Stimulated activated CD4-positive, alpha-beta T cell treated with anti-CD3 and anti-CD28 coated beads, TNF-alpha, amount 100 ng/mL, for 24 hours (primary cell): Measurements from ENCODE around the gene CNIH3.

Source experiments
- DNase-seq, 3 experiments: peaks; one replicate each; pipeline ENCODE4 v3.0.0-alpha.2; 2020; ENCODE audit warnings: low read depth in 3 of 3

CNIH3 gene

GRCh38 chr1:224616756-224617409 lies 766 bp downstream of the CNIH3 start:
- DNase-seq, result no peak

- DNase-seq, result no peak
These were observed 1.6 kb downstream of the CNIH3 start for GRCh38 chr1:224617410-224618355.

GRCh38 chr1:224619209-224619608 lies 3.1 kb downstream of the CNIH3 start:
- no peak for DNase-seq

- DNase-seq, result no peak
These were observed 4.0 kb downstream of the CNIH3 start for GRCh38 chr1:224620105-224620504.

- no peak for DNase-seq
These were observed 5.9 kb downstream of the CNIH3 start for GRCh38 chr1:224621813-224622682.

DNA sequence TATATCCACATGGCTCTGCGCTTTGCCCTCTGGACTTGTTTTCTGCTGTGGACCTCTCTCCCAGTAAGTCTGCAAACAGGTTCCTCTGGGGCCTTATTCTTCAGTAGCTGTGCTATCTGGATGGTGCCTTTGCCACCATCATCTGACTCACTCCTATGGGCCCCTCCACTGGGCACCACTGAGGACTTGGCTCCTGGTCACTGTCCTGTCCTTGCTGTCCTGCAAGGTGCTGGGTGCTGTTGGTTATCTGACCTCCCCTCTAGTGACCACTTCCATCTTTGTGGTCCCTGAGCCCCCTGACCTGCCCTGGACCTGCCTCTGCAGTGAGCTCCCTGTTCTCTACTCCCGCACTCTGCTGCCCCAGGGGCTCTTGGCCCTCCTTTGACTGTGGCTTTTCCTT lies 6.7 kb downstream of the CNIH3 start:
- DNase-seq, result no peak

DNA sequence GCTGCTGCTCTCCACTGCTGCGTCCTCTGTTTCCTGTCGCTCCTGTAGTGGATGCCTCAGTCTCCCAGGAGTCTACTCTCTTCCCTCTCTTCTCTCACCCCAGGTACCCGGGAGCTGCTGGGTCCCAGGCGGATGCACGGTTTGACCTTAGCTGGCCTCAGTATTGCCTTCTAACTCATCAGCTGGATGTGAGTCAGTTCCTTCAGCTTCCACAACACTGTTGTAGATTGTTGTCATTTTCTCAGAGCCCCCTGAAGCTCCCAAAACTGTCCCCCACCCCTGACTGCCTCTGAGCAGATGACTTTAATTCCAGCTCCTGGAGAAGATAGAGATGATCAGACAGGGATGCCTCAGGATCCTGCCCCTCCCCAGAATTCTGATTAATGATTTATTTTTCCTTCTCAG lies 7.2 kb downstream of the CNIH3 start:
- DNase-seq, result no peak

- peak; percentile 25 to 51 (median 43) for DNase-seq
These were observed 7.7 kb downstream of the CNIH3 start for GRCh38 chr1:224623743-224624333.

- DNase-seq, result no peak
These were observed 8.3 kb downstream of the CNIH3 start for GRCh38 chr1:224624432-224624831.

DNA sequence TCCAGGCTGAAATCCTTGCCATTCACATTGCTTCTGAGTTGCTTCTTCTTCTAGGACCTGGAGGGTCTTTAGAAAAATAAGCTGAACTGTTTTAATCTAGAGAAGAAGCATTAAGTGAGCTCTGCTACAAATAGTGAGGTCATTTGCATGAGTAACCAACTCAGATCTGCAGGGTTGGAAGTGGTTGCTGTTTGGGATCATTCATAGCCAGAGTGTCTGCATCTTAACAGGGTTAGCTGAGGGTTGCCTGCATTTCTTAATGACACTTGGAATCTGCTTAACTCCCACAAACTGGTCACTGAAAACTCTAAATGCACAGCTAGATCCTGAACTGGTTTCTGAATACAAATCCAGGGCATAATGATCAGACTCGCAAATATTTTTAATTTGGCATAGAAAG lies 9.9 kb downstream of the CNIH3 start:
- DNase-seq, result no peak

DNA sequence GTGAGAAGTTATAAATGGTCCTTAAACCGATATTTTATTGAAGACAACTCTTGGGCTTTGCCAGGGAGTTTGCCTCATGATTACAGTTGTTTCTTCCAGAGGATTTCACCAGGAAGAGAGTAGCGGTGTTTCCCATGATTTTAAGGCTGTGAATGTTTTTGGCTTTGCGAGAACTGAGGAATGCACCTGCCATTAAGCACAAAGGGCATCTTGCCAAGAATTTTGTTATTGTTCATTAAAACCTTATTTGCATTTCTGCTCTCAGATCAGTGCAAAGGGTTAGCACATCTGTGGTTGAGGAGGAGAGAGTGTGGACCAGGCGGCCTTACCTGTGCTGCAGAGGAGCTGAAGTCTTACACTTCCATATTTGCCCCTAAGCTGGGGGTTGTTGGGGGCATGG lies 13.8 kb downstream of the CNIH3 start:
- no peak for DNase-seq

GRCh38 chr1:224631462-224632115 lies 15.5 kb downstream of the CNIH3 start:
- DNase-seq, result no peak

DNA sequence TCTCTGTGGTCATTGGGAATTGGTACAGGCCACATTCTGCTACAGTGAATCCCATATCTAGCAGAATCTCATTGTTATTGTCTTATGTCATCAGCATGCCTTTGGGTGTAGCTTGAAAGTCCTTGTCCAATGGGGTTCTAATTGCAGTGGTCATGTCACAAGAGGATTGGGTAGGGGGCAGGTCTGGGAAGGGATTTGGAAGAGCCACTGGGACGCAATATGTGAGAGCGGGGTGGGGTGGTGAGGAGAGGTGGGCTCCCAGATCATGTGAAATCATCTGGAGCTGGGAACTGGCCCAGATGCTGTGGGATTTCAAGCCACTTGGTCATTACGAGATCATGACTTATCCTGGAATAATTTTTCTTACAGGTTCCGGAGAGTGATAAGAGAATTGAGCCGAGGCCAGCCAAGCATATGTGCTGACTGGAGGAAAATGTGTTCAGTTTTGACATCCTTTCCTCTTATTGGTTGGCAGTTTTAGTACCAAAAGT lies 16.3 kb downstream of the CNIH3 start:
- DNase-seq, result no peak

- DNase-seq, result no peak
These were observed 16.8 kb downstream of the CNIH3 start for GRCh38 chr1:224632921-224633321.

DNA sequence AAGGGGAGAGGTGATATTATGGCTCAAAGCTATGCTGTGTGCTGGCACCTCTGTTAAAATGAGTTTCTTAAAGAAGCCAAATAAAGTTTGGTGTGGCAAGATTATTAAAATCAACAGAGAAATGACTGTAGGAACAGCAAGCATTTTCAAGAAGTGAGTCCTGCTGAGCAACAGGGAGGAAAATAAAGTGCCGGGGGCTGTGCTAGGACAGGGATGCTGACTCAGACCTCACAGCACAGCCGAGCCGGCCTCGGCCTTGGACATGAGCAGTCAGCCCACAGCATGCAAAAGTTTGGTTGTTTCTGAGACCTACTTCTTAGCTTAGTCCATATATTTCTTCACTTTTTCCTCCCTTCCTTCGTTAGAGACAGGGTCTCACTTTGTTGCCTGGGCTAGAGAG lies 19.2 kb downstream of the CNIH3 start:
- DNase-seq, result no peak

GRCh38 chr1:224637515-224637914 lies 21.4 kb downstream of the CNIH3 start:
- DNase-seq, result no peak

DNA sequence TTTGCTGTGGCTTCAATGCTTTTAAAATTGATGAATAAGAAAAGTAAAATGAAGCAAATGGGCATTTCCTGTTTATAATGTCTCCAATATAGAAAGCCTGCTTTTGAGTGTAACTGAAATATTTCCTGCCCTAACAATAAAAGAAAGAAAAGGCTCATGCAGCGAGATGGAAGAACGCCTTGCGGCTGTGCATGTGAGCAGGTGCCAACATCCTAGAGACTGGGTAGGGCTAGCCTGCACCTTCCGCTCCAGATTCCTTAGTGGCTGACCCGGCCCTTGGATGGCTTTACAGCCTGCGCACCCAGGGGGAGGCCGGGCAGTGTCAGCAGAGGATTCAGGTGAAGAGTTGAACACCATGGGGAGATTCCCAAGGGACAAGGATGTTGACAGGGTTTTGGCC lies 21.8 kb downstream of the CNIH3 start:
- DNase-seq, result no peak

DNA sequence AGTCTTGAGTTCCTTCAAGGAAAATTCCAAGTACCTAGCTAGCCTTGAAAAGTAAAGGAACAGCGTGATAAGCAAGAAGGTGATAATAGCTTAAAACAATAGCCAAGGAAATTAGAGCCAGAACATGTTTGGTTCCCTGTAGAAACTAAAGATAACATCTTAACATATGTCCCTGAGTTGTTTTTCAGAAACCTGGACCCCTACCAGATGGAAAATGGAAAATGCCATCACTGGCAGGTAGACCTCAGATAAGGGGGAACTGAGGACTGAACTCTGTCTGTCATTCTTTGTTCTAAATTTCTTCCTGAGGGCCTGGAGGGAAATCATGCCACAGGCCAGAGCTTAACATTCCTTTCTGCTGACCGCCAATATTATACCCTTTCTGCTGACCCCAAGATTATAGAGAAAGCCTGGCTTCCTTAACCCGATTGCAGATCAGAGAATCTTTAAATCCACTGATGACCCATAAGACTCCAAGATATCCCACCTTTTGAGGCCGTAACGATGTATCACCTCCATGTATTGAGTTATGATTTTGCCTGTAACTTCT lies 23.4 kb downstream of the CNIH3 start:
- no peak for DNase-seq

GRCh38 chr1:224640018-224640417 lies 23.9 kb downstream of the CNIH3 start:
- DNase-seq, result no peak

- no peak for DNase-seq
These were observed 24.5 kb downstream of the CNIH3 start for GRCh38 chr1:224640587-224640986.

- DNase-seq, result no peak
These were observed 24.9 kb downstream of the CNIH3 start for GRCh38 chr1:224641030-224641429.
